Endodermal cell (in vitro differentiated cells): Measurements from ENCODE around the gene MMP28. TPM values are rescaled to one million over a fixed set of nuclear protein-coding genes. Genes with fewer than 3 reads are reported as not detected.

ENCODE experiments used
- DNase-seq: peaks from one replicate; pipeline ENCODE4 v3.0.0-alpha.2; 2017
- H3K27ac ChIP-seq: 2 replicates; pipeline ENCODE4 v1.5.1; 2013; ENCODE audit warnings: mild to moderate bottlenecking, low read depth, low read length, moderate library complexity
- H3K27me3 ChIP-seq: 2 replicates; pipeline ENCODE4 v1.6.1; 2013; ENCODE audit warnings: mild to moderate bottlenecking, low read length, moderate library complexity; ENCODE audit not compliant: insufficient read depth, control insufficient read depth, poor library complexity, severe bottlenecking
- H3K36me3 ChIP-seq: 2 replicates; pipeline ENCODE4 v1.7.0; 2013; ENCODE audit warnings: mild to moderate bottlenecking, low read length, moderate library complexity; ENCODE audit not compliant: control insufficient read depth, insufficient read depth
- H3K4me1 ChIP-seq: one replicate; pipeline ENCODE4 v1.7.0; 2013; ENCODE audit warnings: low read length; ENCODE audit not compliant: control insufficient read depth, insufficient read depth
- H3K4me3 ChIP-seq: 2 replicates; pipeline ENCODE4 v1.5.1; 2013; ENCODE audit warnings: mild to moderate bottlenecking, low read length, moderate library complexity
- H3K9ac ChIP-seq: 2 replicates; pipeline ENCODE4 v1.6.1; 2013; ENCODE audit warnings: mild to moderate bottlenecking, low read length, moderate library complexity; ENCODE audit not compliant: poor library complexity, severe bottlenecking; ENCODE audit errors: extremely low read depth
- H3K9me3 ChIP-seq: 2 replicates; pipeline ENCODE4 v1.6.1; 2013; ENCODE audit warnings: mild to moderate bottlenecking, low read length, moderate library complexity; ENCODE audit not compliant: control insufficient read depth
- H3K27ac Mint-ChIP-seq: 2 replicates; pipeline ENCODE4 v1.8.0; 2020; ENCODE audit warnings: mixed read lengths
- H3K27me3 Mint-ChIP-seq: 2 replicates; pipeline ENCODE4 v1.8.0; 2021; ENCODE audit warnings: mild to moderate bottlenecking, mixed read lengths; ENCODE audit not compliant: insufficient read depth
- H3K36me3 Mint-ChIP-seq: 2 replicates; pipeline ENCODE4 v1.8.0; 2020; ENCODE audit warnings: low read depth, mixed read lengths
- H3K4me1 Mint-ChIP-seq: 2 replicates; pipeline ENCODE4 v1.8.0; 2020; ENCODE audit warnings: mixed read lengths
- H3K4me3 Mint-ChIP-seq: 2 replicates; pipeline ENCODE4 v1.8.0; 2020; ENCODE audit warnings: mild to moderate bottlenecking, moderate library complexity, mixed read lengths
- H3K9me3 Mint-ChIP-seq: 2 replicates; pipeline ENCODE4 v1.8.0; 2020; ENCODE audit warnings: mild to moderate bottlenecking, mixed read lengths
- WGBS, 2 experiments: methylation state at CpG; one replicate each; pipeline versions ENCODE4 v1.1.5 to v1.1.7; 2013; ENCODE audit warnings: missing lambda C conversion rate in 2 of 2, mixed read lengths in 1 of 2; ENCODE audit not compliant: insufficient coverage in 1 of 2, insufficient read length in 1 of 2; 5-methylcytosine and 5-hydroxymethylcytosine counted together
- total RNA-seq, 2 donors: library from RNA; stranded (reverse); fragmentation: NEBNext Ultra II Directional in 1 of 2; extraction: Animal tissue kit (Norgen Biotek cat#: 25700) in 1 of 2; gene quantifications; 2 replicates in 1 of 2; 3 replicates in 1 of 2; pipeline ENCODE4 v1.2.1, GENCODE V29; 2021
- TF ChIP-seq, protein P1 (sequence below): fragments of 200-600 bp; sonication (generic); conservative IDR thresholded peaks from 2 replicates; pipeline ENCODE4 v1.5.0; 2021; ENCODE audit warnings: antibody characterized with exemption, mild to moderate bottlenecking

The MMP28 gene
- total RNA-seq, 2 donors from 2014 or later: not detected

- H3K4me1 ChIP-seq: no peaks in the 10 kb centered on the region
- peaks cover 36% of the 10 kb centered on the region for H3K27me3 Mint-ChIP-seq
- no peak for DNase-seq
- H3K9me3 ChIP-seq: no peaks in the 10 kb centered on the region
- H3K4me3 Mint-ChIP-seq: peak overlapping the region; percentile 68
- no peak overlapping the region for H3K27ac Mint-ChIP-seq
- H3K9me3 Mint-ChIP-seq: no peaks in the 10 kb centered on the region
- peaks cover 6% of the 10 kb centered on the region for H3K4me1 Mint-ChIP-seq
- no peaks in the 10 kb centered on the region for H3K36me3 ChIP-seq
- TF ChIP-seq, protein P1, sequence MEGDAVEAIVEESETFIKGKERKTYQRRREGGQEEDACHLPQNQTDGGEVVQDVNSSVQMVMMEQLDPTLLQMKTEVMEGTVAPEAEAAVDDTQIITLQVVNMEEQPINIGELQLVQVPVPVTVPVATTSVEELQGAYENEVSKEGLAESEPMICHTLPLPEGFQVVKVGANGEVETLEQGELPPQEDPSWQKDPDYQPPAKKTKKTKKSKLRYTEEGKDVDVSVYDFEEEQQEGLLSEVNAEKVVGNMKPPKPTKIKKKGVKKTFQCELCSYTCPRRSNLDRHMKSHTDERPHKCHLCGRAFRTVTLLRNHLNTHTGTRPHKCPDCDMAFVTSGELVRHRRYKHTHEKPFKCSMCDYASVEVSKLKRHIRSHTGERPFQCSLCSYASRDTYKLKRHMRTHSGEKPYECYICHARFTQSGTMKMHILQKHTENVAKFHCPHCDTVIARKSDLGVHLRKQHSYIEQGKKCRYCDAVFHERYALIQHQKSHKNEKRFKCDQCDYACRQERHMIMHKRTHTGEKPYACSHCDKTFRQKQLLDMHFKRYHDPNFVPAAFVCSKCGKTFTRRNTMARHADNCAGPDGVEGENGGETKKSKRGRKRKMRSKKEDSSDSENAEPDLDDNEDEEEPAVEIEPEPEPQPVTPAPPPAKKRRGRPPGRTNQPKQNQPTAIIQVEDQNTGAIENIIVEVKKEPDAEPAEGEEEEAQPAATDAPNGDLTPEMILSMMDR: no peak
- no peaks in the 10 kb centered on the region for H3K36me3 Mint-ChIP-seq
- no peak overlapping the region for H3K4me3 ChIP-seq
- 74 to 92% methylated on average over 6 to 11 of the region's 11 CpGs for WGBS, 2 experiments
- H3K27ac ChIP-seq: peak overlapping the region; percentile 82
- no peaks in the 10 kb centered on the region for H3K27me3 ChIP-seq
- no peak overlapping the region for H3K9ac ChIP-seq
These were observed 30.2 kb downstream of the MMP28 start for GRCh38 chr17:35765086-35765710.

- peaks cover 6% of the 10 kb centered on the region for H3K4me1 Mint-ChIP-seq
- Histone ChIP-seq H3K4me3 (peak overlapping the region; percentile 76), H3K4me1 (no peaks in the 10 kb centered on the region), H3K9me3 (no peaks in the 10 kb centered on the region), H3K27ac (no peak overlapping the region), H3K27me3 (no peaks in the 10 kb centered on the region), H3K36me3 (no peaks in the 10 kb centered on the region), H3K9ac (no peak overlapping the region)
- peaks cover 32% of the 10 kb centered on the region for H3K27me3 Mint-ChIP-seq
- H3K27ac Mint-ChIP-seq: no peak overlapping the region
- 9 to 14% methylated on average over 28 to 75 of the region's 75 CpGs for WGBS, 2 experiments
- TF ChIP-seq, protein P1: peak; percentile 88
- H3K9me3 Mint-ChIP-seq: no peaks in the 10 kb centered on the region
- peak overlapping the region; percentile 68 for H3K4me3 Mint-ChIP-seq
- peak; percentile 99 for DNase-seq
- no peaks in the 10 kb centered on the region for H3K36me3 Mint-ChIP-seq
These were observed 31.1 kb downstream of the MMP28 start for GRCh38 chr17:35764123-35764991.

- H3K27me3 ChIP-seq: no peaks in the 10 kb centered on the region
- Mint-ChIP-seq H3K4me3 (peak overlapping the region; percentile 68), H3K27ac (no peak overlapping the region), H3K9me3 (no peaks in the 10 kb centered on the region), H3K4me1 (peaks cover 6% of the 10 kb centered on the region), H3K27me3 (peaks cover 29% of the 10 kb centered on the region), H3K36me3 (no peaks in the 10 kb centered on the region)
- no peaks in the 10 kb centered on the region for H3K4me1 ChIP-seq
- no peaks in the 10 kb centered on the region for H3K36me3 ChIP-seq
- H3K4me3 ChIP-seq: no peak overlapping the region
- H3K27ac ChIP-seq: no peak overlapping the region
- no peaks in the 10 kb centered on the region for H3K9me3 ChIP-seq
- DNase-seq: no peak
- 36 to 39% methylated on average over 11 to 16 of the region's 17 CpGs for WGBS, 2 experiments
- H3K9ac ChIP-seq: no peak overlapping the region
- TF ChIP-seq, protein P1: no peak
These were observed 31.7 kb downstream of the MMP28 start for GRCh38 chr17:35763767-35764122.
